ENCODE results near the gene BUD31. TPM values are rescaled to one million over a fixed set of nuclear protein-coding genes. Genes with fewer than 3 reads are reported as not detected.

BUD31 gene
- total RNA-seq, 1 experiment from 2014 or later, result 199 TPM

DNA sequence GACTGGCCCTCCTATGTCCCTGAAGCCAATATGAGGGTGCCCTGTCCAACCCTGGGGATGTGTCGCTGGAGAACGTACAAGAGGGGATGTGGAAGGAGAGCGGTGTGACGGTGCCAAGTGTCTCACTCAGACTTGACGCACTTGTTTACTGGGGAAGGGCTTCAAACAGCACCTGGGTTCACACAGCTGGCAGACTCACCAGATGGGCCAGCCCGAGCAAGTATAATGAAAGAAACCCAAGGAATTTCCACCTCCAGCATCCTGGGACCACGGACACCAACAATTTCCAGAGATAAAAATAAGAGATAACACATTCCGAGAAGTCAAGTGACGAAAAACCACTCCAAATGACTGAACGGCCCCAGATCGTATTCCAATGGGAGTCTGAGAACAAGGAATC, 51.9 kb downstream of the BUD31 start:
- intact Hi-C loops (cut with micrococcal nuclease; ENCODE audit: unreplicated experiment), result no loop called here
- CTCF ChIA-PET, result no interaction called here
- BruUV-seq (replicated peaks), result no TSS peak

DNA sequence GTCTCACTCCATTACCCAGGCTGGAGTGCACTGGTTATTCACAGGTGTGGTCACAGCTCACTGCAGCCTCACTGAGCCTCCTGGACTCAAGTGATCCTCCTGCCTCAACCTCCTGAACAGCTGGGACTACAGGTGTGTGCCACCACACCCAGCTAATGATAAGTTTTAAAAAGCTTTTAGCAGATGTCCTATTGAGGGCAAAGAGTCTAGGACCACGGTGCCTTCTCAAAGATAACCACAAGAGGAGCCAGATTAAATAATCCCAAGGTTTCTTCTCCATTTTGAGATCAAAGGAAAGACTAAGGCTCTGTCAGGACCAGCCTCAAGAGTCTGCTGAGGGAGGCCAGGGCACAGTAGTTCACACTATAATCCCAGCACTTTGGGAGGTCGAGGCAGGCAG, 52.5 kb downstream of the BUD31 start:
- no peaks in the 10 kb centered on the region for H3K4me1 ChIP-seq
- ChIA-PET POLR2A (interaction anchor here (0.6 kb wide), 1 partner anchor 14 kb away, joined by 3 read pairs; no protein-coding TSS in a partner anchor), CTCF (no interaction called here)
- TF ChIP-seq, protein P1, sequence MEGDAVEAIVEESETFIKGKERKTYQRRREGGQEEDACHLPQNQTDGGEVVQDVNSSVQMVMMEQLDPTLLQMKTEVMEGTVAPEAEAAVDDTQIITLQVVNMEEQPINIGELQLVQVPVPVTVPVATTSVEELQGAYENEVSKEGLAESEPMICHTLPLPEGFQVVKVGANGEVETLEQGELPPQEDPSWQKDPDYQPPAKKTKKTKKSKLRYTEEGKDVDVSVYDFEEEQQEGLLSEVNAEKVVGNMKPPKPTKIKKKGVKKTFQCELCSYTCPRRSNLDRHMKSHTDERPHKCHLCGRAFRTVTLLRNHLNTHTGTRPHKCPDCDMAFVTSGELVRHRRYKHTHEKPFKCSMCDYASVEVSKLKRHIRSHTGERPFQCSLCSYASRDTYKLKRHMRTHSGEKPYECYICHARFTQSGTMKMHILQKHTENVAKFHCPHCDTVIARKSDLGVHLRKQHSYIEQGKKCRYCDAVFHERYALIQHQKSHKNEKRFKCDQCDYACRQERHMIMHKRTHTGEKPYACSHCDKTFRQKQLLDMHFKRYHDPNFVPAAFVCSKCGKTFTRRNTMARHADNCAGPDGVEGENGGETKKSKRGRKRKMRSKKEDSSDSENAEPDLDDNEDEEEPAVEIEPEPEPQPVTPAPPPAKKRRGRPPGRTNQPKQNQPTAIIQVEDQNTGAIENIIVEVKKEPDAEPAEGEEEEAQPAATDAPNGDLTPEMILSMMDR (IDR thresholded peaks at IDR 0.05; ENCODE audit: insufficient read depth in 1 of 2, low read depth in 1 of 2, low read length in 1 of 2, severe bottlenecking in 1 of 2, unreplicated experiment in 1 of 2), result no peak
- H3K27me3 ChIP-seq (replicated peaks; ENCODE audit: control insufficient read depth, insufficient read depth, low read length), result no peaks in the 10 kb centered on the region
- Mint-ChIP-seq H3K27ac (ENCODE audit: unreplicated experiment) (no peak overlapping the region), H3K4me1 (ENCODE audit: low read depth, unreplicated experiment) (peaks cover 10% of the 10 kb centered on the region), H3K9me3 (ENCODE audit: unreplicated experiment) (no peaks in the 10 kb centered on the region), H3K36me3 (ENCODE audit: insufficient read depth, unreplicated experiment) (peaks cover 93% of the 10 kb centered on the region), H3K27me3 (ENCODE audit: insufficient read depth, unreplicated experiment) (no peaks in the 10 kb centered on the region), H3K4me3 (ENCODE audit: unreplicated experiment) (no peak overlapping the region)
- no peak overlapping the region for H3K4me3 ChIP-seq (ENCODE audit: low read depth, low read length)
- H3K36me3 ChIP-seq (ENCODE audit: control insufficient read depth, insufficient read depth, low read length), result peaks cover 5% of the 10 kb centered on the region
- no TSS peak for BruUV-seq (replicated peaks)
- H3K9me3 ChIP-seq, result no peaks in the 10 kb centered on the region
- DNase-seq, result no peak
- intact Hi-C loops (cut with micrococcal nuclease; ENCODE audit: unreplicated experiment), result no loop called here

More for the DNA sequence above, 51.9 kb downstream of the BUD31 start:
- peaks cover 5% of the 10 kb centered on the region for H3K36me3 ChIP-seq (ENCODE audit: control insufficient read depth, insufficient read depth, low read length)
- Mint-ChIP-seq H3K4me3 (ENCODE audit: unreplicated experiment) (no peak overlapping the region), H3K36me3 (ENCODE audit: insufficient read depth, unreplicated experiment) (peaks cover 93% of the 10 kb centered on the region), H3K4me1 (ENCODE audit: low read depth, unreplicated experiment) (peaks cover 10% of the 10 kb centered on the region), H3K9me3 (ENCODE audit: unreplicated experiment) (no peaks in the 10 kb centered on the region), H3K27me3 (ENCODE audit: insufficient read depth, unreplicated experiment) (no peaks in the 10 kb centered on the region), H3K27ac (ENCODE audit: unreplicated experiment) (peak overlapping the region; percentile 23)
- POLR2A ChIA-PET, result interaction anchor here (0.6 kb wide), 1 partner anchor 14 kb away, joined by 3 read pairs; no protein-coding TSS in a partner anchor
- no peaks in the 10 kb centered on the region for H3K27me3 ChIP-seq (replicated peaks; ENCODE audit: control insufficient read depth, insufficient read depth, low read length)
- H3K4me1 ChIP-seq, result no peaks in the 10 kb centered on the region
- TF ChIP-seq, protein P1 (IDR thresholded peaks at IDR 0.05; ENCODE audit: insufficient read depth in 1 of 2, low read depth in 1 of 2, low read length in 1 of 2, severe bottlenecking in 1 of 2, unreplicated experiment in 1 of 2), result no peak
- H3K4me3 ChIP-seq (ENCODE audit: low read depth, low read length), result no peak overlapping the region
- no peak for DNase-seq
- H3K9me3 ChIP-seq, result no peaks in the 10 kb centered on the region

DNA sequence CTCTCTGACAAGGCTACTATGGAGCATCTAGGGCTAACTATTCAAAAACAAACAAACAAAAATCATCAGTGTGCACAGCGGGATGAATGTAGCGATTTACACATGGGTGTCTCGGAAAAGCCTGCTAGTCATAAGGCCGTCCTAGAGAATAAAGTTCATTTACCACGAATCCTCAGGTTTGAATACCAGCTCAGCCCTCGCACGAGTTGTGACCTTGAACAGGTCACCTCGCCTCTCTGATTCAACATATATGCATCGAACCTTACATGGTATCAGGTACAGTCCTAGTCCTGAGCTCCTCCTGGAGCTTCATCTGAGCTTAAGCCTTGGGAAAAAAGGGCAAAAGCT, 56.6 kb downstream of the BUD31 start:
- CTCF ChIA-PET, result interaction anchor here (0.5 to 1.0 kb wide), 2 partner anchors 24 to 50 kb away, joined by 3 to 4 read pairs; no protein-coding TSS in a partner anchor
- TF ChIP-seq, protein P1 (IDR thresholded peaks at IDR 0.05; ENCODE audit: insufficient read depth in 1 of 2, low read depth in 1 of 2, low read length in 1 of 2, severe bottlenecking in 1 of 2, unreplicated experiment in 1 of 2), result no peak
- H3K4me3 ChIP-seq (ENCODE audit: low read depth, low read length), result peak overlapping the region; percentile 77
- no peaks in the 10 kb centered on the region for H3K27me3 ChIP-seq (replicated peaks; ENCODE audit: control insufficient read depth, insufficient read depth, low read length)
- no peaks in the 10 kb centered on the region for H3K9me3 ChIP-seq
- H3K4me1 Mint-ChIP-seq (ENCODE audit: low read depth, unreplicated experiment), result peaks cover 7% of the 10 kb centered on the region
- no peak for DNase-seq
- no peaks in the 10 kb centered on the region for H3K27me3 Mint-ChIP-seq (ENCODE audit: insufficient read depth, unreplicated experiment)
- POLR2A ChIA-PET, result no interaction called here
- H3K27ac Mint-ChIP-seq (ENCODE audit: unreplicated experiment), result peak overlapping the region; percentile 98
- H3K36me3 Mint-ChIP-seq (ENCODE audit: insufficient read depth, unreplicated experiment), result peaks cover 53% of the 10 kb centered on the region
- no peaks in the 10 kb centered on the region for H3K9me3 Mint-ChIP-seq (ENCODE audit: unreplicated experiment)
- intact Hi-C loops (cut with micrococcal nuclease; ENCODE audit: unreplicated experiment), result no loop called here
- TSS peak; percentile 60 for BruUV-seq (replicated peaks)
- H3K4me1 ChIP-seq, result no peaks in the 10 kb centered on the region
- no peaks in the 10 kb centered on the region; the same call in none of the 2 replicates for H3K36me3 ChIP-seq (ENCODE audit: control insufficient read depth, insufficient read depth, low read length)
- H3K4me3 Mint-ChIP-seq (ENCODE audit: unreplicated experiment), result peak overlapping the region; percentile 90
